Stimulated activated CD4-positive, alpha-beta T cell treated with anti-CD3 and anti-CD28 coated beads, Interleukin-4, amount 100 ng/mL, for 1 hour (primary cell): ENCODE data around the gene UCK1.
A peak's percentile ranks its signal among the peaks of the same experiment; 100 is the strongest.
"Not testable (repeated sequence)": the region's sequence is repeated elsewhere in the genome, so short reads cannot be mapped to it uniquely, and the experiment has no call there.

ENCODE experiments used
- DNase-seq: peaks from one replicate; pipeline ENCODE4 v3.0.0-alpha.2; 2020

UCK1 gene

DNA sequence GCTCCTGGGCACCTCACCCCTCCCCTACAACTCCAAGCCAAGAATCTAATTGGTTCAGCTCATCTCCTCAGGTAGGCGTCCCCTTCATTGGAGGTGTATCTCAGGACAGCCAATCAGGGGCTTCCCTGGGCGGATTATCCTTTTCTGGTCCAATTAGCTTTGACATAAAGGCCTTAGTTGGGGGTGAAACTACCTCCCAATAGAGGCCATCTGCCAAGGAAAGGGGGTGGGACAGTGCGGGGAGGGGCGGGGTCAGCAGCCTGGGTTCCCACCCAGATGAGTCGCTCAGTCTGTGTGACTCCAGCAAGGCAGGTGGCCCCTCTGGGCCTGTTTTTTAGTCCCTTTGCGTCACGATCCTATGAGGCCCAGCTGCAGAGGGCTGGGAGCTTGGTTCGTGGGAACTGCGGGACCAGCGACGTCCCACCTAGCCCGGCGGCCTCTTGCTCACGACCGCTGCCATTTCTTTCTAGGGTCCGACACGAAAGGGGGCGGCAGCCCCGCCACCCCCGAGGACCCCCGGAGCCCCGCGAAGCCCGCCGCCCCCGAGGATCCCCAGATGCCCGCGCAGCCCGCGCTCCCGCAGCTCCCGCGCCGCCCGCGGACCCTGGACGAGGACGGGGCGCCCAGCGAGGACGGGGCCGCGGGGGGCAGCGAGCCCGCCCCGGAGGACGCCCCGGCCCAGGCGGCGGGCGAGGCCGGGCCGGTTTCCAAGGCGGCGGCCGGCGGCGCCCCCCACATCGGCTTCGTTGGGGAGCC, 23.2 kb upstream of the UCK1 start:
- DNase-seq = no peak

DNA sequence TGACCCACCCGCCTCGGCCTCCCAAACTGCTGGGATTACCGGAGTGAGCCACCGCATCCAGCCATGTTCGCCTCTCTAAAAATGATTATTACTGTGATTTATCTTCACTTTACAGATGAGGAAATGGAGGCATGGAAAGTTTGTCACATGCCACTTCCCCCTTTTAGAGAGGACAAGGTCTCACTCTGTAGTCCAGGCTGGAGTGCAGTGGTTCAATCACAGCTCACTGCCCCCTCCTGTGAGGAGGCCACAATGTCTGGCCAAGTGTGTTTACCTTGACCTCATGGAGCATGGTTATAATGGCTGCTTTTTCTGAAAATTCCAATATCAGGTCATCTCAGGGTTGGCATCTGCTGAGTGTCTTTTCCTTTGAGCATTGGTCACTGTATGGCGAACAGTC, 21.0 kb upstream of the UCK1 start:
- no peak for DNase-seq

- DNase-seq = not testable (repeated sequence)
Observed at GRCh38 chr9:131550465-131550864, 19.4 kb upstream of the UCK1 start.

DNA sequence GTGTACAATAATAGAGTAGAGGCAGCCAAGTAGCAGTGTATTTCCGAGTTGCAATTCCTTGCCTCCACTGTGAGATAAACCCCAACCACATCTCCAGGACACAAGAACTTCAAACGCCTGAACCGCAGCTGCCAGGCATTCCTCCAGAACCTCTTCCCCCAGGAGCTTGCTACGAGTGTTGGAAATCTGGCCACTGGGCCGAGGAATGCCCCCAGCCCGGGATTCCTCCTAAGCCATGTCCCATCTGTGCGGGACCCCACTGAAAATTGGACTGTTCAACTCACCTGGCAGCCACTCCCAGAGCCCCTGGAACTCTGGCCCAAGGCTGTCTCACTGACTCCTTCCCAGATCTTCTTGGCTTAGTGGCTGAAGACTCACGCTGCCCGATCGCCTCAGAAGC, 18.1 kb upstream of the UCK1 start:
- DNase-seq = not testable (repeated sequence)

- DNase-seq = no peak
Observed at GRCh38 chr9:131546336-131547084, 15.4 kb upstream of the UCK1 start.

- no peak for DNase-seq
Observed at GRCh38 chr9:131545786-131546335, 14.8 kb upstream of the UCK1 start.

- no peak for DNase-seq
Observed at GRCh38 chr9:131545003-131545785, 14.1 kb upstream of the UCK1 start, which contains the start of gene PRRT1B. TSS of gene PRRT1B (plus strand) at chr9:131545523. CDS start at chr9:131545616, 93 bp downstream.

- DNase-seq = no peak
Observed at GRCh38 chr9:131543141-131543540, 12.1 kb upstream of the UCK1 start.

DNA sequence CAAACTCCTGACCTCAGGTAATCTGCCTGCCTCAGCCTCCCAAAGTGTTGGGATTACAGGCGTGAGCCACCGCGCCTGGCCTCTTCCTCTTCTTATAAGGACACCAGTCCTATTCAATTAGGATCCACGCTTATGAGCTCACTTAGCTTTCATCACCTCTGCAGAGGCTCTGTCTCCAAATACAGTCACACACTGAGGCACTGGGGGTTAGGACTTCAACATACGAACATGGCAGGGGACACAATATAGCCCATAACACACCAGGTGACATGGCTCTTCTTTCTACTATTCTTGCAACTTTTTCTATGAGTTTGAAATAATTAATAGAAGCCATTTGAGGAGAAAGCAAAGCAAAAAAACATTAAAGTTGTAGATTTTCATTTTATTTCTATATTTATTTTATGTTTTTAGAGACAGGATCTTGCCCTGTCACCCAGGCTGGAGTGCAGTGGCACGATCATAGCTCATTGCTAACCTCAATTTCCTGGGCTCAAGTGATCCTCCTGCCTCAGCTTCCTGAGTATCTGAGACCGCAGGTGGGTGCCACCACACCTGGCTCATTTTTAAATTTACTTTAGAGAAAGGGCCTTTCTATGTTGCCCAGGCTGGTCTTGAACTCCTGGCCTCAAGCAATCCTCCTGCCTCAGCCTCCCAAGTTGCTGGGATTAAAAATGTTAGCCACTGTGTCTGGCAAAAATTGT, 8.3 kb upstream of the UCK1 start:
- no peak for DNase-seq

DNA sequence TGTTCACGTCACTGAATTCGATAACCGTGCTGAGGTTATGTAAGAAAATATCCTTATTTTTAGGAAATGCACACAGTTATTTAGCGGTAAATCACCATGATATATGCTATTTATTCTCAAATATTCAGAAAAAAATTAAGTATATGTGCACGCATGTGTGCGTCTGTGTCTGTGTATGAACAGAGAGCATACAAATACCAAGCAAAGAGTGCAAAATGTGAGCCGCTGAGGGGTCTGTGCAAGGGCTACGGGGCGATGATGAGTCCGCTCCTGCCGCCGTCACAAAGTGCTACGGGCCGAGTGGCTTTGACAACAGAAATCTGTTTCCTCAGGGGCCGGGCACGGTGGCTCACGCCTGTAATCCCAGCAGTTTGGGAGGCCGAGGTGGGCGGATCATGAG, 6.9 kb upstream of the UCK1 start:
- no peak for DNase-seq

GRCh38 chr9:131534721-131535237, 3.7 kb upstream of the UCK1 start:
- DNase-seq = no peak

- peak; percentile 26 for DNase-seq
Observed at GRCh38 chr9:131530546-131530919, 530 bp downstream of the UCK1 start.

DNA sequence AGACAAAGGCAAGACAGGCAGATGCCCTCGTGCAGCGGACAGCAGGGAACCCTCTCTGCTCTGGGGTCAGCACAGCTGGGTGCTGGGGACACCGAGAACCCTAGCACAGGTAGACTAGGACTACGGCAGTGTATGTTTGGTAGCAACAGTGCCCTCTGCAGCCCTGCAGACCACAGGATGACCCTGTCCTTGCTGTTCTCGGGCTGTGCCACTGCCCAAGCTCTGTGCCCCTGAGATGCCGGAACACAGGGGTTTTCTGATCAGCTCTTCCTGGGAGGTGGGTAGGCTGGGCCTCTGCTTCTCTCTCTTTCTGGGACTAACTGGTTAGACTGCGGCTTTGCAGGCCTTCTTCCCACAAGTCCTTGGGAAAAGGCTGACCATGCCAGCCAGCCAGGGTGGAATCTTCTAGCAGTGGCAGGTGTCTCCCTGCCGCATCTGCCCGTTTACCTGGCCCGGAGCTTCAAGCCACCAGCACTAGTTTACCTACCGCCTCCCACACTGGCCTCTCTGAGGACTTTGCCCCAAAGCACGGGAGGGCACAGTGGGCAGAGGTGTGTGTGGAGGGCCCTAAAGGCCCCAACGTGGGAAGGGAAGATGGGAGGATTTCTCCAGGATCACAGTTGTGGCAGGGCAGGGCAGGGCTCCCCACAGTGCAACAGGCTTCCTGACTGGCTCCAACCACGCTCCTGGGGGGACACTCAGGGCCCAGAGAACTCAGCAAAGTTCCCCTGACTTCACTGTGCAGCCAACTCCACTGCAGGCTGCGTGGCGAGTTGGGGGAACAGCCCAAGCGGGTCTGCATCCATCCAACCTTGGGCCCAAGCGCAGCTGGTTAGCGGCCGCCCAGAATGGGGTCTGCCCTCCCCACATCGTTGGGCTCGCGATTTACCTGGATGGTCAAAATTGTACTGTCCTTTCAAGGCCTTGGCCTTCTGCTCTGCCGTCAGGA, 1.2 kb downstream of the UCK1 start:
- no peak for DNase-seq

GRCh38 chr9:131528886-131529505, 2.1 kb downstream of the UCK1 start:
- no peak for DNase-seq

- no peak for DNase-seq
Observed at GRCh38 chr9:131528186-131528585, 2.9 kb downstream of the UCK1 start.

- DNase-seq = no peak
Observed at GRCh38 chr9:131525643-131526565, 5.2 kb downstream of the UCK1 start.

DNA sequence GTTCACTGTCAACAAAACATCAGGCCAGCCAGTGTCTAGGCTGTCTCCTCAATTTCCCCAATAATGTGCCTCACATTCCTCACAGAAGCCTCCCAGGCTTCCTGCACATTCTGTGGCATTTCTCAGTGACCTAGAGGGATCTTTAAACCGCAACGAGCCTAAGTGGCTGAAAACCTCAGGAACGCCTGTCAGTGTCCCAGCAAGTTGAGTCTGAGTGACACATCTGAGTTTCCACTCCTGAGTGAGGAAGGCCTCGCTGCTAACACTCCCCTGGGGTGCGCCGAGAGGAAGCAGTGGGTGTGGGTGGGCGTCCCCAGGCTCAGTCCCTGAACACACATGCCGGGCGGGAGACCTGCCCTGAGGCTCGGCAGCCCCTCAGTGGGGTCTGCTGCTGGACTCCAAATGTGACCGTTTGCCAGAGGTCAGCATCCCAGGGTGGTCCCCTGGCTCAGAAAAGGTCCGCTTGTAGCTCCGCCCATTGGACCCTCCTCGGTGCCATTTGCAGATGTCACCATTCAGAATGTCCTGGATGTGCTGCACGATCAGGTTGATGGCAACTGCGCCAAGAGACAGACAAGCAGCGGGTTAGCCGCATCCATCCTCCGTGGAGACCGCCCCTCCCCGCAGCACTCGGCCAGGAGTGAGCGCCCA, 6.3 kb downstream of the UCK1 start:
- DNase-seq = no peak

- DNase-seq = no peak
Observed at GRCh38 chr9:131523451-131524435, 7.3 kb downstream of the UCK1 start.
